Small intestine (tissue), 7 donors: ENCODE results near the gene SEC23A. TPM values are rescaled to one million over a fixed set of nuclear protein-coding genes. Genes with fewer than 3 reads are reported as not detected.
"Not testable (repeated sequence)": the region's sequence is repeated elsewhere in the genome, so short reads cannot be mapped to it uniquely, and the experiment has no call there.

Experiments used
- DNase-seq, 2 donors: peaks; one replicate each; pipeline versions ENCODE4 v3.0.0 to v3.0.0-alpha.2; 2013
- FAIRE-seq: peaks from 2 replicates; lab custom pipeline; 2012; peaks lifted over from hg19 to GRCh38; lab: Jason Lieb, UNC
- H3K27ac ChIP-seq, 3 donors: one replicate each; pipeline ENCODE4 v1.5.1; 2013; ENCODE audit warnings: low read length in 2 of 3, mild to moderate bottlenecking in 2 of 3, control low read depth in 1 of 3, inconsistent platforms in 1 of 3, low read depth in 1 of 3, moderate library complexity in 1 of 3
- H3K27me3 ChIP-seq, 3 donors: one replicate each; pipeline ENCODE4 v1.6.1; 2013; ENCODE audit warnings: low read length in 3 of 3, inconsistent platforms in 1 of 3; ENCODE audit not compliant: control insufficient read depth in 3 of 3, insufficient read depth in 3 of 3
- H3K36me3 ChIP-seq, 3 donors: one replicate each; pipeline ENCODE4 v1.6.1; 2013; ENCODE audit warnings: low read length in 3 of 3, inconsistent platforms in 1 of 3, low read depth in 1 of 3, mild to moderate bottlenecking in 1 of 3, moderate library complexity in 1 of 3; ENCODE audit not compliant: control insufficient read depth in 3 of 3, insufficient read depth in 2 of 3
- H3K4me1 ChIP-seq, 3 donors: one replicate each; pipeline ENCODE4 v1.6.1; 2013; ENCODE audit warnings: low read length in 2 of 3, inconsistent platforms in 1 of 3, low read depth in 1 of 3, mild to moderate bottlenecking in 1 of 3, moderate library complexity in 1 of 3; ENCODE audit not compliant: control insufficient read depth in 3 of 3, insufficient read depth in 2 of 3
- H3K4me3 ChIP-seq, 3 donors: one replicate each; pipeline ENCODE4 v1.5.1; 2013; ENCODE audit warnings: low read length in 3 of 3, control low read depth in 1 of 3, inconsistent platforms in 1 of 3, low read depth in 1 of 3, mild to moderate bottlenecking in 1 of 3, moderate library complexity in 1 of 3
- H3K9me3 ChIP-seq, 2 donors: one replicate each; pipeline ENCODE4 v1.6.1; 2013; ENCODE audit warnings: low read depth in 1 of 2, low read length in 1 of 2; ENCODE audit not compliant: control insufficient read depth in 2 of 2, insufficient read depth in 1 of 2
- WGBS, 3 donors: extraction: QIAGEN DNeasy Blood & Tissue Kit; methylation state at CpG; one replicate each; pipeline ENCODE4 v1.1.7; 2013; 5-methylcytosine and 5-hydroxymethylcytosine counted together
- polyA plus RNA-seq, 4 donors: library from polyadenylated mRNA; stranded (reverse) in 3 of 4; unstranded in 1 of 4; fragments of 200-250 nt in 3 of 4; fragments of 120-200 nt in 1 of 4; gene quantifications; one replicate each; pipeline versions ENCODE4 v1.2.1 to v1.2.3, GENCODE V29; 2013
- donor health status: healthy with polysubstance abuse.
- donor health status: control.
- donor health status: control.
- donor health status: Bipolar disorder and iron deficiency.
- donor health status: healthy.

The SEC23A gene
- polyA plus RNA-seq, 4 donors: 26.9 to 96.9 (median 78.1) TPM

DNA sequence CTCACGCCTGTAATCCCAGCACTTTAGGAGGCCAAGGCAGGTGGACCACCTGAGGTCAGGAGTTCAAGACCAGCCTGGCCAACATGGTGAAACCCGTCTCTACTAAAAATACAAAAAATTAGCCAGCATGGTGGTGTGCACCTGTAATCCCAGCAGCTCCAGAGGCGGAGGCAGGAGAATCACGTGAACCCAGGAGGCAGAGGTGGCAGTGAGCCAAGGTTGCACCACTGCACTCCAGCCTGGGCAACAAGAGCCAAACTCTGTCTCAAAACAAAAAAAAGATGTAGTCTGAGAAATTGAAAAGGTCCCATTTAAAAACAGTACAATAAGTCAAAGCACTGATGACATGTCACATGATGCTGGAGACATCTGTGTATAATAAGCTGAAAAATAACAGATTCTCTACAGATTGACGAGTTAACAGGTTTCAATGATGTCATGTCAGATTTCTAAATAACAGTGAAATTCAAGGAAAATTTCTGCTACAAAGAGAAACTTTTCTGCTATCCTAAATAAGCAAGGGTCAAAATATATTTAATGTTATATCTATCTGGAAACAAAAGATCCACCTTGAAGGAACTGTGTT is 50.1 kb downstream of the SEC23A start:
- not testable (repeated sequence) for H3K27ac ChIP-seq, FAIRE-seq, DNase-seq, H3K4me3 ChIP-seq, H3K4me1 ChIP-seq, H3K27me3 ChIP-seq
- Histone ChIP-seq H3K9me3 (peaks cover 0 to 30% of the 10 kb centered on the region in 2 donors), H3K36me3 (peaks cover 11 to 65% (median 27%) of the 10 kb centered on the region in 3 donors)
- 92 to 96% (median 95%) methylated on average over 5 of the region's 5 CpGs for whole genome bisulfite sequencing, 3 donors

DNA sequence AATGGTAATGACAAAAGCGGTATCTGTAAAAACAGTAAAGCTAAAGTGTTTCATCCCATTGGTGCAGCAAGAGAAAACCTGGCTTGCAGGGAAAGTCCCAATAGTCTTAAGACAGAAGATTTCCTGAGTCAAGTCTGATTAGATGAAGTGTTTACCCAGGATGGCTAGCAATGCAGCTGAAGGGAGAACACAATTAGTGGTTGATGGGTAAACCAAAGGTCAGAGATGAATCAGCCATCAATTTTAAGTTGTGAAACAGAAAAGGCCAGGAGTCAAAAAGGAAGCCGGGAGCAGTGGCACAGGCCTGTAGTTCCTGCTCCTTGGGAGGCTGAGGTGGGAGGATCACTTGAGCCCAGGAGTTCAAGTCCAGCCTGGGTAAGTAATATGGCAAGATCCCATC is 52.6 kb downstream of the SEC23A start:
- H3K36me3 ChIP-seq: peaks cover 12 to 51% (median 26%) of the 10 kb centered on the region in 3 donors
- H3K27me3 ChIP-seq: no peaks in the 10 kb centered on the region
- no peaks in the 10 kb centered on the region for H3K4me1 ChIP-seq
- H3K4me3 ChIP-seq: no peak overlapping the region
- H3K27ac ChIP-seq: peak overlapping the region in 1 of 3 donors; percentile 34
- peak; percentile 70 to 84 for DNase-seq
- WGBS, 3 donors: 54 to 74% (median 55%) methylated on average over 2 of the region's 2 CpGs
- peaks cover 0 to 8% of the 10 kb centered on the region in 2 donors for H3K9me3 ChIP-seq
- FAIRE-seq: no peak

DNA sequence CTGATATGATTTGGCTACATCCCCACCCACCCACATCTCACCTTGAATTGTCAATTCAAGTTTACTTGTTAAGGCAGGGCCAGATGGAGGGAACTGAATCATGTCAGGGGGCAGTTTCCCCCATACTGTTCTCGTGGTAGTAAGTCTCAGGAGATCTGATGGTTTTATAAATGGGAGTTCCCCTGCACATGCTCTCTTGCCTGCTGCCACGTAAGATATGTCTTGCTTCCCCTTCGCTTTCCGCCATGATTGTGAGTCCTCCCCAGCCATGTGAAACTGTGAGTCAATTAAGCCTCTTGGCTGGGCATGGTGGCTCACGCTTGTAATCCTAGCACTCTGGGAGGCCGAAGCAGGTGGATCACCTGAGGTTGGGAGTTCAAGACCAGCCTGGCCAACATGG is 57.1 kb downstream of the SEC23A start:
- not testable (repeated sequence) for H3K27ac ChIP-seq, DNase-seq, H3K9me3 ChIP-seq, H3K27me3 ChIP-seq, H3K4me1 ChIP-seq, H3K4me3 ChIP-seq, FAIRE-seq
- H3K36me3 ChIP-seq: peaks cover 14 to 33% (median 15%) of the 10 kb centered on the region in 3 donors
- 88 to 95% (median 94%) methylated on average over 6 of the region's 6 CpGs for WGBS, 3 donors

DNA sequence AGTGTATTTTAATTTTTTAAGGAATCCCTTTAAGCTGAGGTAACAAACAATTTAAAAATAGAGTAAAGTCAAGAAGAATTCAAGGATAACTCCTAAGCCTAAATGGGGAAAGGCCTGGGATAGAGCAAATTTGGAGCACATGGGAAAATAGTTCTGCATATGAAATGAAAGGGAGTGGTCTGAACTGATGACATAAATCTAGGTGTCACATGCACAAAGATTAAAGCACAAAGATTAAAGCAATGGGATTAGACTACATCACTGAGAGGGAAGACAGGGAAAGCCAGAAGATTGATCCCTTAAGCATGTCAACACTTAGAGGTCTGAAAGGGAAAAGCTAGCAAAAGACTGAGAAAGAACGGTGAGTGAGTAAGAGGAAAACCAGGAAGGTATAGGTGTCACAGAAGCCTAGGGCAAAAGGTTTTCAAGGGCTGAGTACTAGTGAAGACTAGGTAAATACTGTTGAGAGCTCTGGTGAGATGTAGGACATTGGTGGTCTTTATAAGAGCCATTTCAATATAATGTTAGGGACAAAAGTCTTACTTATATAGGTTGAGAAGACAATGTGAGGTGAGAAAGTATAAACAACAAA is 59.6 kb downstream of the SEC23A start:
- Histone ChIP-seq H3K4me3 (no peak overlapping the region), H3K9me3 (no peaks in the 10 kb centered on the region), H3K27ac (no peak overlapping the region), H3K36me3 (peaks cover 16 to 22% (median 19%) of the 10 kb centered on the region in 3 donors), H3K4me1 (no peaks in the 10 kb centered on the region), H3K27me3 (no peaks in the 10 kb centered on the region)
- FAIRE-seq: no peak
- no peak for DNase-seq
- WGBS, 3 donors: 93 to 100% (median 95%) methylated on average over 1 of the region's 1 CpG

DNA sequence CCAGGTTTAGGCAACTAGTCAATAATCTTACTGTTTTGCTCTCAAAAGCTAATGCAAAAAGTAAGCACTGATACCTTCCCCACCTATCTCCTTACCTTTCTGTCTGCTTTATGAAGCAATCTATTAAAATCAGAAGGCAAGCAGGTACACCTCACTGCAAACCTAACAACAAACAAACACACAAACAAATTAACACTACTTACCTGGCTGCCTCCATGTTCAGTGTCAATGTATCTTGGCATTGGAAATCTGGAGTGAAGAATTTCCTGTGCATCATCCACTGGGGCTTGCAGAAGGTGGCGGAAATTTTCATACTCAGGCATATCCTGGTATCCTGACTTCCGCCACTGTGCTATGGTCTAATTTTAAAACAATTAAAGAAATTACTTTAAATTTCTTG is 62.5 kb downstream of the SEC23A start:
- Histone ChIP-seq H3K4me3 (no peak overlapping the region), H3K36me3 (peaks cover 18 to 19% (median 19%) of the 10 kb centered on the region in 3 donors), H3K4me1 (no peaks in the 10 kb centered on the region), H3K9me3 (no peaks in the 10 kb centered on the region), H3K27ac (no peak overlapping the region), H3K27me3 (no peaks in the 10 kb centered on the region)
- DNase-seq (no peak), FAIRE-seq (no peak)
- 96 to 100% (median 98%) methylated on average over 2 of the region's 2 CpGs for WGBS, 3 donors

DNA sequence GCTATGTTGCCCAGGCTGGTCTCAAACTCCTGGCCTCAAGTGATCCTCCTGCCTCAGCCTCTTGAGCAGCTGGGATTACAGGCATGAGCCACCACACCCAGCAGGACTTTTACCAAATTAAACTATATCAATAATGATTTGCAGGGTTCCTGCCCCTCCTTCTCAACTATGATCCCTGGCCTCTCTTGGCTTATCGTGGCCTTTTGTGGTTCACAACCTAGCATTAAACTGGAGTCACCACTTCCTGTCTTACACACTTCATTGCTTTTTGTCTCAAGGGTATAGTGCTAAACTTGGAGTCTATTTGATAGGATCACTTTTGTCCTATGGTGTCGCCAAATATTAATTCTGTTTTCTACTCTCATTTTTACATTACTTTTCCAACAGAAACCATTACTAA is 64.5 kb downstream of the SEC23A start:
- H3K4me3 ChIP-seq: no peak overlapping the region
- no peaks in the 10 kb centered on the region for H3K9me3 ChIP-seq
- peaks cover 14 to 20% (median 16%) of the 10 kb centered on the region in 3 donors for H3K36me3 ChIP-seq
- FAIRE-seq: no peak
- DNase-seq: no peak
- H3K27me3 ChIP-seq: no peaks in the 10 kb centered on the region
- peak overlapping the region in 1 of 3 donors; percentile 1 for H3K27ac ChIP-seq
- WGBS, 3 donors: 75 to 85% (median 81%) methylated on average over 2 of the region's 2 CpGs
- H3K4me1 ChIP-seq: peaks cover 0 to 2% (median 0%) of the 10 kb centered on the region in 3 donors

DNA sequence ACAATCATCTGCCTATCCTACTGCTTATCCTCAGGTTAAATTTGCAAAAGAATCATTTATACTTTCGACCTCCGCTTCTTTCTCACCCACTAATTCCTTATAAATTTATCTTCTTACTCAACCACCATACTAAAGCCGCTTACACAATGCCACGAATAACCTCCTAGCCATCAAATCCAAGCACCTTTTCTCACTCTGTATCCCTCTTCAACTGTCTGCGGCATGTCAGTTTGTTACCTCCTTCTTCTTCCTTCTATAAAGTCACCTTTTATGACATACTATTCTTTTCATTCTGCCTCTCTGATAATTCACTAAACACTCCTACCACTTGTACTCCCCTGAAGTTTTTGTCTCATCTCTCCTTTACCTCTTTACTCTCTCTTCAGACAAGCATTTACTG is 66.3 kb downstream of the SEC23A start:
- Histone ChIP-seq H3K27me3 (no peaks in the 10 kb centered on the region), H3K27ac (no peak overlapping the region), H3K4me1 (peaks cover 0 to 2% (median 0%) of the 10 kb centered on the region in 3 donors), H3K36me3 (peaks cover 11 to 16% (median 14%) of the 10 kb centered on the region in 3 donors), H3K4me3 (no peak overlapping the region), H3K9me3 (no peaks in the 10 kb centered on the region)
- DNase-seq (no peak), FAIRE-seq (no peak)
- WGBS, 3 donors: 97 to 98% (median 98%) methylated on average over 5 of the region's 5 CpGs

DNA sequence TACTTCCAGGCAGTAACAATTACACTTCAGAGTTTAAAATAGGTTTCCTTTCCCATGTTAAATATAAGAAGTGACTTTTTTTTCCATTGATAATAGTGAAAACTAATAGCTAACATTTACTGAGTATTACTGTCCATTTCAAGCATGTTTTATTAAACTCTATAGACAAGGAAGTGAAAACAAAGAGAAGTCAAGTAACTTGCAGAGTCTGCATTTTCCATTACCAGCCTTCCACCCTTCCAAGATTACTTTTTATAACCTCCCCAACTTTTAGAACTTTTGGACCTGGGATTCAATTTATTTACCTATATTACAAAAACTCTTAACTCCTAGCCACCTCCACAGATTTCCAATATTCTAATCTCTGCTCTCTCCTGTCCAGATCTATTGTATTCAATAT is 67.7 kb downstream of the SEC23A start:
- no peaks in the 10 kb centered on the region for H3K27me3 ChIP-seq
- H3K9me3 ChIP-seq: no peaks in the 10 kb centered on the region
- H3K4me3 ChIP-seq: no peak overlapping the region
- H3K27ac ChIP-seq: no peak overlapping the region
- no peak for DNase-seq
- H3K36me3 ChIP-seq: peaks cover 11 to 16% (median 15%) of the 10 kb centered on the region in 3 donors
- H3K4me1 ChIP-seq: peaks cover 0 to 2% (median 0%) of the 10 kb centered on the region in 3 donors
- FAIRE-seq: no peak
